Activated CD8-positive, alpha-beta memory T cell treated with anti-CD3 and anti-CD28 coated beads for 1 hour (primary cell): Measurements from ENCODE around the gene MCRS1.

Experiments used
- DNase-seq, 2 donors: peaks; one replicate each; pipeline ENCODE4 v3.0.0-alpha.2; 2020; ENCODE audit warnings: low read depth in 1 of 2; ENCODE audit errors: extremely low read depth in 1 of 2

MCRS1 gene

GRCh38 chr12:49557187-49557916 is 10.6 kb downstream of the MCRS1 start:
- no peak for DNase-seq

GRCh38 chr12:49556391-49557186 is 11.4 kb downstream of the MCRS1 start:
- DNase-seq = no peak

- no peak for DNase-seq
Measured at GRCh38 chr12:49555631-49556390, 12.1 kb downstream of the MCRS1 start.

GRCh38 chr12:49554266-49554665 is 13.7 kb downstream of the MCRS1 start:
- no peak for DNase-seq

- DNase-seq = no peak
Measured at GRCh38 chr12:49553512-49554088, 14.3 kb downstream of the MCRS1 start.

GRCh38 chr12:49552899-49553298 is 15.0 kb downstream of the MCRS1 start:
- no peak for DNase-seq

GRCh38 chr12:49552425-49552824 is 15.5 kb downstream of the MCRS1 start:
- no peak for DNase-seq

GRCh38 chr12:49552014-49552413 is 15.9 kb downstream of the MCRS1 start:
- DNase-seq = no peak

GRCh38 chr12:49550693-49551252 is 17.2 kb downstream of the MCRS1 start:
- DNase-seq = no peak

GRCh38 chr12:49549735-49550692 is 17.9 kb downstream of the MCRS1 start:
- no peak for DNase-seq

- no peak for DNase-seq
Measured at GRCh38 chr12:49548822-49549648, 18.9 kb downstream of the MCRS1 start.

GRCh38 chr12:49548481-49548821 is 19.5 kb downstream of the MCRS1 start:
- DNase-seq = no peak

- no peak for DNase-seq
Measured at GRCh38 chr12:49547090-49547690, 20.8 kb downstream of the MCRS1 start.

- DNase-seq = no peak
Measured at GRCh38 chr12:49546481-49546880, 21.5 kb downstream of the MCRS1 start.

GRCh38 chr12:49545815-49546214 is 22.1 kb downstream of the MCRS1 start:
- DNase-seq = no peak

GRCh38 chr12:49543914-49544815 is 23.8 kb downstream of the MCRS1 start:
- no peak for DNase-seq

GRCh38 chr12:49543221-49543913 is 24.6 kb downstream of the MCRS1 start:
- no peak for DNase-seq
